H9 (cell line): ENCODE results near the gene TMEM123. TPM values are rescaled to one million over a fixed set of nuclear protein-coding genes. Genes with fewer than 3 reads are reported as not detected.

Experiments used
- DNase-seq: peaks from one replicate; pipeline ENCODE4 v3.0.0-alpha.2; 2017
- H2AFZ ChIP-seq: one replicate; pipeline ENCODE4 v1.6.1; 2013; ENCODE audit warnings: mild to moderate bottlenecking, low read length, control low read depth, moderate library complexity
- H2AK5ac ChIP-seq: 2 replicates; pipeline ENCODE4 v1.6.1; 2013; ENCODE audit warnings: low read length, control low read depth, mixed read lengths; ENCODE audit not compliant: insufficient read length
- H2BK120ac ChIP-seq: one replicate; pipeline ENCODE4 v1.6.1; 2013; ENCODE audit warnings: low read depth, mild to moderate bottlenecking, low read length, control low read depth, inconsistent platforms; ENCODE audit not compliant: poor library complexity, severe bottlenecking
- H2BK12ac ChIP-seq: 2 replicates; pipeline ENCODE4 v1.6.1; 2013; ENCODE audit warnings: low read length, control low read depth, mixed read lengths, low read depth; ENCODE audit not compliant: insufficient read length
- H2BK15ac ChIP-seq: 2 replicates; pipeline ENCODE4 v1.6.1; 2013; ENCODE audit warnings: low read depth, low read length, control low read depth
- H2BK20ac ChIP-seq: one replicate; pipeline ENCODE4 v1.6.1; 2013; ENCODE audit warnings: low read depth, mild to moderate bottlenecking, low read length, control low read depth, inconsistent platforms; ENCODE audit not compliant: poor library complexity, severe bottlenecking
- H2BK5ac ChIP-seq: 2 replicates; pipeline ENCODE4 v1.6.1; 2013; ENCODE audit warnings: low read length, control low read depth, mixed read lengths; ENCODE audit not compliant: insufficient read length
- H3K14ac ChIP-seq: 2 replicates; pipeline ENCODE4 v1.6.1; 2013; ENCODE audit warnings: low read length, control low read depth; ENCODE audit not compliant: insufficient read depth
- H3K18ac ChIP-seq: 2 replicates; pipeline ENCODE4 v1.6.1; 2013; ENCODE audit warnings: low read depth, mild to moderate bottlenecking, mixed read lengths, low read length, control low read depth; ENCODE audit not compliant: insufficient read length
- H3K23ac ChIP-seq: 2 replicates; pipeline ENCODE4 v1.6.1; 2013; ENCODE audit warnings: low read length, control low read depth, mixed read lengths, low read depth; ENCODE audit not compliant: insufficient read length
- H3K23me2 ChIP-seq: 2 replicates; pipeline ENCODE4 v1.6.1; 2013; ENCODE audit warnings: low read depth, mild to moderate bottlenecking, mixed read lengths, low read length, control low read depth; ENCODE audit not compliant: insufficient read length, poor library complexity, severe bottlenecking
- H3K27ac ChIP-seq: 2 replicates; pipeline ENCODE4 v1.5.1; 2013; ENCODE audit warnings: low read length, control low read depth, mixed read lengths, low read depth; ENCODE audit not compliant: insufficient read length
- H3K27me3 ChIP-seq: 2 replicates; pipeline ENCODE4 v1.6.1; 2013; ENCODE audit warnings: low read length, control low read depth, inconsistent platforms; ENCODE audit not compliant: insufficient read depth
- H3K4ac ChIP-seq: 2 replicates; pipeline ENCODE4 v1.6.1; 2013; ENCODE audit warnings: low read depth, mild to moderate bottlenecking, control low read depth, inconsistent platforms, low read length, moderate library complexity
- H3K4me1 ChIP-seq: 2 replicates; pipeline ENCODE4 v1.6.1; 2013; ENCODE audit warnings: low read length, control low read depth, inconsistent platforms; ENCODE audit not compliant: insufficient read depth
- H3K4me2 ChIP-seq: 2 replicates; pipeline ENCODE4 v1.6.1; 2013; ENCODE audit warnings: low read length, control low read depth, mixed read lengths; ENCODE audit not compliant: insufficient read length, insufficient read depth
- H3K56ac ChIP-seq: 2 replicates; pipeline ENCODE4 v1.6.1; 2013; ENCODE audit warnings: low read depth, mild to moderate bottlenecking, mixed read lengths, low read length, control low read depth; ENCODE audit not compliant: insufficient read length
- H3K79me1 ChIP-seq: 2 replicates; pipeline ENCODE4 v1.6.1; 2013; ENCODE audit warnings: low read depth, mild to moderate bottlenecking, moderate library complexity, low read length, control low read depth, inconsistent platforms; ENCODE audit not compliant: insufficient read depth, poor library complexity, severe bottlenecking
- H3K79me2 ChIP-seq: 2 replicates; pipeline ENCODE4 v1.6.1; 2013; ENCODE audit warnings: low read length, control low read depth, inconsistent platforms; ENCODE audit not compliant: insufficient read depth
- H3K9ac ChIP-seq: 2 replicates; pipeline ENCODE4 v1.6.1; 2013; ENCODE audit warnings: low read length, control low read depth, mixed read lengths; ENCODE audit not compliant: insufficient read length; ENCODE audit errors: extremely low read depth
- H3K9me3 ChIP-seq: one replicate; pipeline ENCODE4 v1.6.1; 2013; ENCODE audit warnings: low read depth, low read length, inconsistent platforms; ENCODE audit not compliant: control insufficient read depth
- H3T11ph ChIP-seq: one replicate; pipeline ENCODE4 v1.6.1; 2013; ENCODE audit warnings: mild to moderate bottlenecking, low read length, control low read depth, inconsistent platforms
- H4K20me1 ChIP-seq: one replicate; pipeline ENCODE4 v1.6.1; 2013; ENCODE audit not compliant: control insufficient read depth, insufficient read length, insufficient read depth
- H4K5ac ChIP-seq: 2 replicates; pipeline ENCODE4 v1.6.1; 2013; ENCODE audit warnings: low read depth, mild to moderate bottlenecking, mixed read lengths, low read length, control low read depth; ENCODE audit not compliant: insufficient read length
- H4K8ac ChIP-seq: replicated peaks from 2 replicates; pipeline ENCODE4 v1.6.1; 2013; ENCODE audit warnings: low read length, control low read depth, mixed read lengths, low read depth; ENCODE audit not compliant: insufficient read length
- H4K91ac ChIP-seq: 2 replicates; pipeline ENCODE4 v1.6.1; 2013; ENCODE audit warnings: low read depth, mild to moderate bottlenecking, moderate library complexity, mixed read lengths, low read length, control low read depth; ENCODE audit not compliant: insufficient read length
- H3K27ac Mint-ChIP-seq, 3 experiments: 2 replicates in 2 of 3; 3 replicates in 1 of 3; pipeline ENCODE4 v1.8.0; 2020 to 2021; ENCODE audit warnings: mixed read lengths in 3 of 3, mild to moderate bottlenecking in 1 of 3, moderate library complexity in 1 of 3
- H3K27me3 Mint-ChIP-seq: 2 replicates; pipeline ENCODE4 v1.8.0; 2021; ENCODE audit warnings: low read depth, mild to moderate bottlenecking, moderate library complexity, mixed read lengths
- H3K36me3 Mint-ChIP-seq, 3 experiments: 2 replicates in 2 of 3; 3 replicates in 1 of 3; pipeline ENCODE4 v1.8.0; 2020 to 2021; ENCODE audit warnings: low read depth in 3 of 3, mixed read lengths in 3 of 3; ENCODE audit not compliant: insufficient read depth in 1 of 3
- H3K4me1 Mint-ChIP-seq, 2 experiments: 2 replicates each; pipeline ENCODE4 v1.8.0; 2020; ENCODE audit warnings: mixed read lengths in 2 of 2
- H3K4me3 Mint-ChIP-seq, 2 experiments: 2 replicates in 1 of 2; 3 replicates in 1 of 2; pipeline ENCODE4 v1.8.0; 2020 to 2021; ENCODE audit warnings: mild to moderate bottlenecking in 2 of 2, mixed read lengths in 2 of 2, moderate library complexity in 1 of 2
- H3K9me3 Mint-ChIP-seq, 2 experiments: 2 replicates in 1 of 2; 3 replicates in 1 of 2; pipeline ENCODE4 v1.8.0; 2020; ENCODE audit warnings: mild to moderate bottlenecking in 2 of 2, mixed read lengths in 2 of 2, moderate library complexity in 1 of 2
- CTCF ChIP-seq: fragments of 200-600 bp; sonication (generic); conservative IDR thresholded peaks from 3 replicates; pipeline ENCODE4 v1.8.0; 2021; ENCODE audit warnings: antibody characterized with exemption, mild to moderate bottlenecking
- WGBS: extraction: QIAGEN DNeasy Blood & Tissue Kit; methylation state at CpG from one replicate; pipeline ENCODE4 v1.1.7; 2013; ENCODE audit warnings: missing lambda C conversion rate, low lambda C conversion rate, mixed read lengths; ENCODE audit not compliant: insufficient read length; ENCODE audit errors: extremely low coverage; 5-methylcytosine and 5-hydroxymethylcytosine counted together
- total RNA-seq: library from RNA; stranded (reverse); gene quantifications from 2 replicates; pipeline ENCODE4 v1.2.1, GENCODE V29; 2021

The TMEM123 gene
- total RNA-seq, 1 experiment from 2014 or later = 76.7 TPM

- no peak for TF ChIP-seq CTCF
- no peak overlapping the region for H4K8ac ChIP-seq
- H3K4ac ChIP-seq = no peak overlapping the region
- H4K91ac ChIP-seq = no peak overlapping the region
- DNase-seq = no peak
- Mint-ChIP-seq H3K27ac (peak overlapping the region in 1 of 3 experiments; percentile 58; a peak in 1 of 7 replicates), H3K4me1 (peaks cover 11 to 17% of the 10 kb centered on the region in 2 experiments), H3K27me3 (peaks cover 4% of the 10 kb centered on the region; the same call in 1 of the 2 replicates), H3K9me3 (peaks cover 28 to 34% of the 10 kb centered on the region in 2 experiments), H3K36me3 (peaks cover 35 to 46% (median 36%) of the 10 kb centered on the region in 3 experiments), H3K4me3 (no peak overlapping the region)
- no peak overlapping the region for H3T11ph ChIP-seq
- no peak overlapping the region for H2BK12ac ChIP-seq
- no peak overlapping the region for H2BK20ac ChIP-seq
- no peaks in the 10 kb centered on the region for H3K27me3 ChIP-seq
- no peak overlapping the region for H4K5ac ChIP-seq
- no peak overlapping the region for H3K14ac ChIP-seq
- H3K18ac ChIP-seq = no peak overlapping the region
- no peaks in the 10 kb centered on the region for H3K79me2 ChIP-seq
- no peak overlapping the region for H3K9ac ChIP-seq
- no peaks in the 10 kb centered on the region for H3K79me1 ChIP-seq
- no peaks in the 10 kb centered on the region for H4K20me1 ChIP-seq
- H2AFZ ChIP-seq = no peak overlapping the region
- H2BK5ac ChIP-seq = no peak overlapping the region
- H3K23ac ChIP-seq = no peak overlapping the region
- peaks cover 4% of the 10 kb centered on the region; the same call in 1 of the 2 replicates for H3K4me1 ChIP-seq
- H3K9me3 ChIP-seq = no peaks in the 10 kb centered on the region
- H3K23me2 ChIP-seq = no peaks in the 10 kb centered on the region
- no peak overlapping the region for H2BK120ac ChIP-seq
- no peak overlapping the region for H3K4me2 ChIP-seq
- no peak overlapping the region for H3K56ac ChIP-seq
- H2AK5ac ChIP-seq = no peak overlapping the region
- WGBS = no CpG with 5 or more reads among the region's 4 CpGs
- H3K27ac ChIP-seq = no peak overlapping the region
- H2BK15ac ChIP-seq = no peak overlapping the region
Measured at GRCh38 chr11:102429691-102430090, 22.9 kb downstream of the TMEM123 start.
